CD4-positive, alpha-beta T cell treated with Interferon gamma for 1 hour (primary cell): Measurements from ENCODE around the gene TMOD3.
"Not testable (repeated sequence)": the region's sequence is repeated elsewhere in the genome, so short reads cannot be mapped to it uniquely, and the experiment has no call there.

ENCODE experiments used
- DNase-seq: peaks from one replicate; pipeline ENCODE4 v3.0.0-alpha.2; 2020

TMOD3 gene

DNA sequence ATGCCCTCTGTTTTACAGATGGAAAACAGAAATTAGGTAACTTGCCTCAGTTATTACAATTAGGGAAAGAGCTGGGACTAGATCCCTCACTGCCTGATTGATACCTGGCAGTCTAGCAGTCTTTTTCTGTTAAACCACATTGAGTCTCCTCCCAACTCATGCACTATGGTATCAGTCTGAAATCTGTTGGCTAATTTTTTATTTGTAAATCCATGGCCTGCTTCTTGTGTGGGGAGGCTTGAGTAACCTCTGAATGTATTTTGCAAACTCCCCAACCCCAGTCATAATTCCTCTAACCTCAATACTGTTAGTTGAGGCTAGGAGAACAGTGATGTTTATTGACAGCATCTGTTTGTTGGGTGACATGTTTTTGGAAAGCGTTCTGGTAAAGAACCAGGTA is 35.9 kb downstream of the TMOD3 start:
- no peak for DNase-seq

DNA sequence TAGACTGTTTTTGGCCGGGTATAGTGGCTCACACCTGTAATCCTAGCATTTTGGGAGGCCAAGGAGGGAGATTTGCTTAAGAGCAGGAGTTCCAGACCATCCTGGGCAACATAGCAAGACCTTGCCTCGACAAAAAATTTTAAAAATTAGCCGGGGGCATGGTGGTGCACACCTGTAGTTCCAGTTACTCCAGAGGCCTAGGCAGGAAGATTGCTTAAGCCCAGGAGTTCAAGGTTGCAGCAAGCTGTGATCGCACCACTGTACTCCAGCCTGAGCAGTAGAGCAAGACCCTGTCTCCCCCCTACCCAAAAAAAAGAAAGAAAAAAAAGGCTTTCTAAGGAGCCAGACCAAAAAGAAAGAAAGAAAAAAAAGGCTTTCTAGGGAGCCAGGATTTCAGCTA is 36.7 kb downstream of the TMOD3 start:
- DNase-seq = no peak

DNA sequence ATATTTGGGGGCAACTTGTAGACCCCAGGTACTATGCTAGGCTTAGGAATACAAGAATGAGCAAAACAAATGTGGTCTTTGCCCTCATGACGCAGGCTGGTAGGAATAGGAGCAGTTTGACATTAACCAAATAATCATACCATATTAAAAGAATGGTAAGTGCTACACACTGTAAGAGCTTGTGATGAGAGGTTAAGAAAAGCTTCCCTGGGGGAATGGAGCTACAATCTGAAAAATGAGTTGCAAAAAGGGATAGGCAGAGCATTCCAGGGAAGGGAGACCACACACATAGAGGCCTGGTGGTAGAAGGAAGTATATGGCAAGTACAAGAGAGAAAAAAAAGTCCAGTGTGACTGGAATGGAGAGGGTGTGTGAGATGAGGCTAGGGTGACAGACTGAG is 37.3 kb downstream of the TMOD3 start:
- no peak for DNase-seq

DNA sequence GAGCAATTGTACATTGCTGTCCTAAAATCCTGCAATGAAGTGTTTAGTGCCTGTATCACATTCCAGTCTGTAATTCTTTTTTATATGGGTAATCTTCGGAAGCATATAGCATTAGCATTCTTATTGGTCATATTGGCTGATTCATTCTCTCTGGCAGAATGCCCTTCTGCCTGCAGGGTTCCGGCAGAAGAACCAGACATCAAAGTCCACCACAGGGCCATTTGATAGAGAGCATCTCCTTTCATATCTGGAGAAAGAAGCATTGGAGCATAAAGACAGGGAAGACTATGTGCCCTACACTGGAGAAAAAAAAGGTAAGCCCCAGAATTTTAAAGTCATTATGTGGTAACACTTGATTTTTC is 39.6 kb downstream of the TMOD3 start:
- no peak for DNase-seq

DNA sequence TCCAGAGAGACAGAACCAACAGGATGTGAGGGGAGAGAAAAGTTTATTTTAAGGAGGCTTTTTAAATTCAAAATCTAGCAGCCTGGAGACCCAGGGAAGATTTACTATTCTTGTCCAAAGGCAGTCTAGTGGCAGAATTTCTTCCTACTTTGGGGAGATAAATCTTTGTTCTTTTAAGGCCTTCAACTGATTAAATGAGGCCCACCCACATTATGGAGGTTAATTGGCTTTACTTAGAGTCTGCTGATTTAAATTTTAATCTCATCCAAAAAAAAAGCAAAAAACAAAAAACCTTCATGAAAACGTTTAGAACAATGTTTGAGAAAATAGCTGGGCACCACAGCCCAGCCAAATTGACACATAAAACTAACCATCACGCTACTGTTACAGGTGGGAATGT is 41.3 kb downstream of the TMOD3 start:
- DNase-seq = no peak

DNA sequence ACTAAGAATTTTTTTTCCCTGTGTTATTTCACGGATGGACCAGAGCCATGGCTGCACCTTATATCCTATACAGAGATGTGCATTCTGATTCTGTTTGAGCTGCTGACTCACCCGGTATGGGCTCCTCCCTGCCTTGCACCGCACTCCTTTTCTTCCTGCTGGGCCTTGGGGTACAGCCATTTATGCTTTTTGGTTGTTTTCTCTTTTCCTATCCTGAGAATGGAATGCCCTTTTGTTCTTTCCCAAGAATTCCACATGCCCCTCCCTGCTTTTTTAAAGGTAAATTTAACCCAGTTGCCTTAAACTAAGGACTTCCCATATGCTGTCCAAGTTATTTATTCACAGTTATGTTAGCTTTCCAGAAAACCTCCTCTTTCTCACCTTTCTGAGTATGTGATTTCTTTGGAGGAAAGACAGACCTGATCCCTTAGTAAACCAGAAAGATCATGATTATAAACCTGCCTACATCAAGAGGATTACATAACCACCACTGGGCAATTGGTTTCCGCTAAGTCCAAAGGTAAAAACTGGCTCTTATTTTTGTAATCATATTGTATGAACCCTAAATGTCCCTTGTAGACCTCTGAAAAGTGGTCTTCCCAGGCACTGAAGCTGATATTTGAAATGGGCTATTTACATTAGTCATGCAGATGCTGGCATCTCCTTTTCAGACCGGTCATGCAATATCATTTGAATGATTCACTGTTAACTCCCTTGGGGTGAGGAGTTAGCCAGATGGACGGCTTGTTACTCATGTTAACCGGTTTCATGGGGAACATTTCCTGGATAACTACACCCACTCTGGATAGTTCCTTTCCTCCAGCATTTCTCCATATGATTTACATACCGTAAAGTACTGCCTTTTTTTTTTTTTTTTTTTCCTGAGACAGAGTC is 45.5 kb downstream of the TMOD3 start:
- no peak for DNase-seq

DNA sequence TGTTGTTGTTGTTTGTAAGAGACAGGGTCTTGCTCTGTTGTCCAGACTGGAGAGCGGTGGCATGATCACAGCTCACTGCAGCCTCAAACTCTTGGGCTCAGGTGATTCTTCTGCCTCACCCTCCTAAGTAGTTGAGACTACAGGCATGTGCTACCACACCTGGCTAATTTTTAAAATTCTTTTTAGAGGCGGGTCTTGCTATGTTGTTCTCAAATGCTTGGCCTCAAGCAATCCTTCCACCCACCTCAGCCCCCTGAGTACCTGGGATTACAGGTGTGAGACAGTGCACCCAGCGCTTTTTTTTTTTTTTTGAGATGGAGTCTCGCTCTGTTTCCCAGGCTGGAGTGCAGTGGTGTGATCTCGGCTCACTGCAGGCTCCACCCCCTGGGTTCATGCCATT is 46.7 kb downstream of the TMOD3 start:
- DNase-seq = no peak

DNA sequence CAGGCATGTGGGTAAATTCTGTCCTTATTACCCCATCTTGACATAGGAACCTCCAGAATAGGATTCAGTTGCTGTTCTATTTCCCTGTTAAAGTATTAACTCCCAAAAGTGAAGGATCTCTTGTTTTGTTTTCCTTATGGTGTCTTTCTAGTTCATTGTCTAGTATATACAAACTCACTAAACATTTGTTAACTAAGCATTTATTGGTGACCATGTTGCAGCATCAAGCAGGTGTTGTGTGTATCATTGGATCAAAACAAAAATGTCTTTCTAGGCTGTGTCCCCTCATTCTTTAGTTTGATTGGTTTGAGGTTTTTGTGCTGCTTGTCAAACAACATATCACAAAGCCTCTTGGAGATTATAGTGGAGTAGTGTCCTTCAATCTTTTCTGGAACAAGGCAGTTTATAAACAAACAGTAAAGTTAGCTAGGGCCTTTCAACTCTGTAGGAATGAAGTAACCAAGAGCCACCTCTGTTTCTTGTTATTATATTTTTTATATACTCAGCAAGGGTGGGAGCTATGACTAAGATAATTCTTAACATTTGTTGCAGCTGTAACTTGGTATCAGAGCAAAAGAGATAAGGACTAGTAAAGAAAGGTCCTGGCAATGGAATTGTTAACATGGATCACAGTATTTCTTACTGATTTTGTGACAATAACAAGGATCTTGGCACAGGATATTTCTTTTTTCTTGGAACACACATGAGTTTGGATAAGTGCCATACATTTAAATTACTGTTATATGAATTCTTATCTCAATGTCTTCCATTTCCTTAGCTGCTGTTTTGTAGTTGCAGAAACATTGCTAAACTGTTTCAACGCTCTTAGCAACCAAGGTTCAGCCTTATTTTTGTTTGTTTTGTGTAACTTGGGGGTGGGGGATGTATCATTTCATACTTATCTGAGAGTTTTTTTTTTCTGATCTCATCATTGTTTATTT is 49.3 kb downstream of the TMOD3 start:
- DNase-seq = no peak

DNA sequence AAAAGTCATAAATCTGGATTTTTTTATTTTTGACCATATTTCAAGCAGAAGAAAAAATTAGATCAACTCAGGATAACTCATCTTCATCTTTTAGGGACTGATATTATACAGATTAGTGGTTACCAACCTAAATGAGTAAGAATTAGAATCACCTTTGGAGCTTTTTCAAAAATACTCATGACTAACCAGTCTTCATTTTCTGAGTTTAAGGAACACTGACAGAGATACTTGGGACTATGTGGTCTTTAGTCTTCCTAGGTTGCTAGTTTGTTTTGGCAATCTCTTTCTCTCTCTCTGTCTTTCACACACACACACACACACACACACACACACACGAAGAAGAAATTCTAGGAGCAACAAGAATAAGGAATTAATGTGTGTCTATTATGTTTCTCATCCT is 50.1 kb downstream of the TMOD3 start:
- DNase-seq = no peak

DNA sequence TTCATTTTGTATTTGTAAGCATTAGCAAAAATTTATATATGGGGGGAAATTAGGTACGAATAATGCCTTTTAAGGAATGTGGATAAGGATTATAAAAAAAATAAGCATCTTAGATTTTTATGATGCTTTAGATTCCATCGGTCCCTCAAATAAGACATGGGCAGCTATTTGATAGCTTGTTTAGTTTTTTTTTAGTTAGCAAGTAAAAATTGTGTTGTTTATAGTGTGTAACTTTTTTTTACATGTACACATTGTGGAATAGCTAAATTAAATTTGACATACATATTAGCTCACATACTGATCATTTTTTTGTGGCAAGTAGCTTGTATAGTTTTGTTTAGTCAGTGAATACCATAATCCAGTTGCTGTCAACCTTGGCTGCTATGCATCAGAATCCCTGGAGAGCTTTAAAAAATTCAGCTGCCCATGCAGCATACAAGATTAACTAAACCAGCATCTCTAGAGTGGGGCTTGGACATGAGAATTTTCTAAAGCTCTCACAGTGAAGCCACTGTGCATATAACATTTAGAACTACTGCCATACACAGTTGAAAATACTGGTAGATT is 53.9 kb downstream of the TMOD3 start:
- DNase-seq = no peak

DNA sequence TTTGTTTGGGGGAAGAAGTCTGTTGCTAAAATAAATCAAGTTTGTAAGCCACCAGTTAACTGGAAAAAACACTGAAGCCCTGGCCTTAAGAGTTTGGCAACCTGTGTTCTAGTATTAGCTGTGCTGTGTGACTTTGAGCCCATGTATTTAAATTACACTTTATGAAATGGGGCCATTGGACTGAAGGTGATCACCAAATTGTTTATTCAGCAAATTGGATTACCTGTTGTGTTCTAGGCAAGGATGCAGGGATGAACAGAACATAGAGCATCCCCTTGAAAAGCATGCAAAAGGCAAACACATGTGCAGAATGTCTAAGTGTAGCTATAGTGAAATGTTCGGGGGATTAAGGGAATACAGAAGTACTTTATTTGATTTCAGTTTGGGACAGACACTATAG is 54.6 kb downstream of the TMOD3 start:
- DNase-seq = no peak

DNA sequence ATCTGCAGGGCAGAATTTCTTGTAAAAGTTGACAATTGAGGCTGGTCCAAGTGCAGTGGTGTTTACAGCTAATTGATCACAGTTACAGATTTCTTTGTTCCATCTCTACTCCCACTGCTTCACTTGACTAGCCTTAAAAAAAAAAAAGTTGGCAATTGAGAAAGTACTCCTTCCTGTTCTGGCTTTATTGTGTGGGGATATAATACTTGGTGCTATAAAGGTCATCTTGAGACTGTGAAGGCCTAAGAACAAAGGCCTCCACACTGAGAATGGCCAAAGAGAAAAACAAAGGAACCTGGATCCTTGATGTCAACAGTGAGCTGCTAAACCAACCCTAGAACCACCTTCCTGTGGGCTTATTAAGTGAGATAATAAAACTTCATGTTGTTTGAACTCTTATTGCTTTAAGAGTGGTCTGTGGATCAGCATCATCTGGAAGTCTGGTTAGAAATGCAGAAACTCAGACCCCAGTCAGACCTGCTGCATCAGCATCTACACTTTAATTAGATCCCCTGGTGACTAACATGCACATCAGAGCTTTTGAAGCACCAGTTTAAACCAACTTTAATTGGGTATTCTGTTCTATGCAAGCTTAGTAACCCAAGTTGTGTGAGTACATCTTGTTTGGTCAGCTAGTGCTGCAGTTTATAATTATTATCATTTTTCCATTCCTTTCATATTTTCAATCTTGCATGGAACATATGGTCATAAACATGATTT is 55.2 kb downstream of the TMOD3 start:
- no peak for DNase-seq

DNA sequence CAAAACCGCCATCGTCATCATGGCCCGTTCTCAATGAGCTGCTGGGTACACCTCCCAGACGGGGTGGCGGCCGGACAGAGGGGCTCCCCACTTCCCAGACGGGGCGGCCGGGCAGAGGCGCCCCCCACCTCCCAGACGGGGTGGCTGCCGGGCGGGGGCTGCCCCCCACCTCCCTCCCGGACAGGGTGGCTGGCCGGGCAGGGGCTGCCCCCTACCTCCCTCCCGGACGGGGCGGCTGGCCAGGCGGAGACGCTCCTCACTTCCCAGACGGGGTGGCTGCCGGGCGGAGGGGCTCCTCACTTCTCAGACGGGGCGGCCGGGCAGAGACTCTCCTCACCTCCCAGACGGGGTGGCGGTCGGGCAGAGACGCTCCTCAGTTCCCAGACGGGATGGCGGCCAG is 56.3 kb downstream of the TMOD3 start:
- DNase-seq = not testable (repeated sequence)

DNA sequence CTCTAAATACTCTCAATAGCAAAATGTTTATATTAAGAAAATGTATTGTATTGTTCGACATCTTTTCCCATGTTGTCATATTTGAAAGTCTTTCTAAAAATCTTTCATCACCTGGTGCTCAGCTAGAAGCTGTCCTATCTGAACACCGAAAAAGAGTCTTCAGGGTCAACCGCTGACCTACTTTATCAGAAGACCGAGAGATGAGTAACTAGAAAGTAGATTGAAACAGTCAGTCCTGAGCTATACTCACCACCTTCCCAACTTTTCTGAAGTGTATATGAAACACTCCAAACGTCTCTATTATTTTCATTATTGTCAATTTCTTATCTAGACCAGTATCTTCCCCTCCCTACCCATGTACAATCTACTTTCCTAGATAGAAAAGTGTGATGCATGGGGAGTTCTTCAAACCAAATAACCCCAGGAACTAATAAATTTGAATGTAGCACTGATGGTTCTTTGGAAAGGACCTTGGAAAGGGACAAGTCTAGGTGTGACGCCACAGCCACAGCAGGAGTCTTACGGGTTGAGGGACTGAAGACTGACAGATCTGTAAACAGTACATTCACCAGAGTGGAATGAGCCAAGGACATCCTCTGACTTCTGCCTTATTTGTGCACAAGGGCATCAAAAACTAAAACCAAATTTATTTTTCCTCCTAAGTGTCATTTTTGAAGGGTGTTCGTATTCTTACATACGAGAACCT is 58.6 kb downstream of the TMOD3 start:
- no peak for DNase-seq

DNA sequence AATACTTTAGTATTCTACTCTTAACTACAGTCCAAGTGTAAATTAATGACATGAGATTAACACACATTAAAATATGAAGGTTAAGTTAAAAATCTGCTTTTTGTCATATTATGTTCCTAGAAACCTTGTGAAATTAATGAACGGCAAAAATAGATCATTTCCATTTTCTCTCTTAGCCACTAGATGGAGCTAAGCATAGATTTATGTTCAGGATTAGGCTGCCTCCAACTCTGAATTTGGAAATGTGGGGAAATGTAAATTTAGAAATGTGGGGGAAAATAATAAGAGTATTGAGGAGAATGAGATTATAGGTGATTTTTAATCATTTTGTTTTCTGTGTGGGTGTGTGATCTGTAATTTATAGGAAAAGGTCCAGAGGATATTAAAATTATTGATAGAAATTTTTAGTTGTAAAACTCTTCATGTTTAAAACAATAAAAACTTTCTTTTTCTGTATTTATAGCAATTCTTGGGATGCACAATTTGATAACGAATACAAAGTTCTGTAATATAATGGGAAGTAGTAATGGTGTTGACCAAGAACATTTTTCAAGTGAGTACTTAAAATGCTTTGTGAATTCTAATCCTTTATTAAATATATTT is 59.2 kb downstream of the TMOD3 start:
- no peak for DNase-seq

DNA sequence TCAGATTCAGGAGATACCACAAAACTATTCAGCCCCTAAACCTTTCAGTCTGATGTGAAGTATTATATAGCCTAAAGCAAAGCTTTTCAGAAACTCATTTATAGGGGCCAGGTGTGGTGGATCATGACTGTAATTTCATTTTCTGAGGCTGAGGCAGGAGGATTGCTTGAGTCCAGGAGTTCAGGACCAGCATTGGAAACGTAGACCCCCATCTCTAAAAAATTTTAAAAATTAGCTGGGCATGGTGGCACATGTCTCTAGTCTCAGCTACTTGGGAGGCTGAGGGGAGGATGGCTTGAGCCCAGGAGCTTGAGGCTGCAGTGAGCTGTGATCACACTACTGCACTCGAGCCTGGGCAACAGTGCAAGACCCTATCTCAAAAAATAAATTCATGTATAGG is 60.0 kb downstream of the TMOD3 start:
- DNase-seq = no peak

DNA sequence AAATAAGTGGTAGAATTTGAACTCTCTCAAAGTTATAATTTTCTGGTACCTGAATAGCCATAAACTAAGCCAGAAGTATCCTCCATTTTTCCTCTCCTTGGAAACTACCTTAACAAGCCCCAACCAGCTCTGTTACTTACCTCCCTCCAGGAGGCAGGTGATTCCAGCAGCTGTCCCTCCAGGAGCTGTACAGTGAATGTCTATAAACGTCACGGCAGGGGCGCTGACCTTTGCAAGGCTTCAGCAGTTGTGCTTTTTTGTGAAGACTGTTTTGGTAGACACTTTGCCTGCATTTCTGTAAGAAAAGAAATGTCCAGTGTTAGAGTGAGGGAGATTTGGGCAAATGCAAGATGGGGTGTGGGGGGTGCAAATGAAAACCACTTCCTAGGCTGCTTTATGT is 75.0 kb downstream of the TMOD3 start:
- DNase-seq = no peak

DNA sequence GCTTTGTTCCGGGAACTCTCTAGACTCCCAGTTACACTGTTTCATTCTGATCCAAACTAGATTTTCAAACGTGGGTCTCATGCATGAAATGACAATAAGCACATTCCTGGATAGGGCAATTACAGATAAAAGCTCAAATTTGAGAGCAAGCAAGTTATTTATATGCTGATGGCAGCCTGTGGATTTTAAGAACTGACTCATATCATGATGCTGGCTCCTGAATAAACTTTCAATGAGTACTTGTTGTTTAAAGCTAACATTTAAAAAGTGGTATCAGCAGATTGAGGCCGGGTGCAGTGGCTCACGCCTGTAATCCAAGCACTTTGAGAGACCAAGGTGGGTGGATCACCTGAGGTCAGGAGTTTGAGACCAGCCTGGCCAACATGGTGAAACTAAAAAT is 75.5 kb downstream of the TMOD3 start:
- DNase-seq = no peak

DNA sequence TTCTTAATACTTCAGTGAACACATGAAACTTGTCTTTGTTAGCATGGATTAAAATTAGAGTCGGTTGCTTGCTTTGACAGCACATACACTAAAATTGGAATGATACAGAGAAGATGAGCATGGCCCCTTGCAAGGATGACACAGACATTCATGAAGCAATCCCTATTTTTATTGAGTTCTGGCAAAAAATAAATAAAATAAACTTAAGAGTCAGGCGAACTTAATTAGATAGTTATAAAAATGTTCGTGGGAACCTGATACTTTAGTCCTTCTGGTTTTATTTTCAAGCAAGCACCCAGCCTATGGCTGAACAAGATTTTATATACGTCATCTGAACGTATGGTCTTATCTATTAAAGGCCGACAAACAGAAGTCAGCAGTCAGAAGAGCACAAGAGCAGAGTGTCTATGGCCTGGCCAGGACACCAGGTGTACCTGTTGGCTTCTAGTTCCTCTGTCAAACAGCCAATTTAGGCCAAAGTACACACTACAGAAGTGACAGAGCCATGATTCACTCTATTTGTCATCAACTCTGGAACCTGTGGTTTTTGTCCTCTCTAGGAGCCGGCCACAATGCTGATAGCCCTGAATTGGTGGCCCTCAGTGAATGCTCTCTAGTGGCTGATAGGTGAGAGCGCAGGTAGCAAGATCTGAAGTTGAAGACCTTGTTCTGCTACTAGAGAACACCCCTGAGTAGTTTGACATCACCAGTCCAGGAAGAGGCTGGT is 77.8 kb downstream of the TMOD3 start:
- no peak for DNase-seq

DNA sequence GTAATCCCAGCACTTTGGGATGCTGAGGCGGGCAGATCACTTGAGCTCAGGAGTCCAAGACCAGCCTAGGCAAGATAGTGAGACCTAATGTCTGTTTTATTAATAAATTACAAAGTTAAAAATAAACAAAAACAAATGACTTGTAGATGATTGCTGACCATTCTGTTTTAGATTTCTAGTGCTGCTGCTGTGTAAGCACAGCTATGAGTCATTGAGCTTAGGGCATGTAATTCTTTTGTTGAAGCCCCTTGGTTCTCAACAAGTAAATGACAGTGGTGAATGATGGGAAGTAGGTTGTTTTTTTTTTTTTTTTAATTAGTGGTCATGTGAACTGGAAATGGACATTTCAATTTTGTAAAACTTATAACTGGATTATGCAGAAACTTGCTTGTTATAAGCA is 78.9 kb downstream of the TMOD3 start:
- DNase-seq = no peak

DNA sequence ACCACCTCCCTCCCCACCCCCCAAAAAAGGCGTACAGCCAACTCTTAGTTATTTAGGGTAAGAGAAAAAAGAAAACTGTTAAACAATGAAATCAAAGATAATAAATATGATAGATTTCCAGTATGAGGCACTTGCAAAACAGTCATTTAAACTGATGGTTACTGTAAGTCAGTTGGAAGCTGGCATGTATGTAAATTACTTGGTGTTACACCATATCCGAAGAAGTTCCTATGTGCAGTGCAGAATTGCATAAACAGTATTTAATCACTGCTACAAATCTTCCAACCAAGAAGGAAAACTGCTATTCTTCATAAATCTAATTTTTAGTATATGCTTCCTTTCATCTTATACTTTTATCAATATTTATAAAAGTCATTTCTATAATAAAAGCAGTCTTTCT is 80.1 kb downstream of the TMOD3 start:
- DNase-seq = no peak
